Suprapubic skin (tissue), 4 donors: ENCODE results near the gene GRID1. TPM values are rescaled to one million over a fixed set of nuclear protein-coding genes. Genes with fewer than 3 reads are reported as not detected.

Experiments used
- DNase-seq, 2 donors: peaks; one replicate each; pipeline ENCODE4 v3.0.0-alpha.2; 2019; ENCODE audit warnings: low spot score in 2 of 2
- H3K27ac ChIP-seq: fragments of 200-600 bp; sonication (generic); one replicate; pipeline ENCODE4 v1.5.1; 2019
- H3K27me3 ChIP-seq: fragments of 200-600 bp; sonication (generic); one replicate; pipeline ENCODE4 v1.5.1; 2019
- H3K36me3 ChIP-seq: fragments of 200-600 bp; sonication (generic); one replicate; pipeline ENCODE4 v1.5.1; 2019
- H3K4me1 ChIP-seq: fragments of 200-600 bp; sonication (generic); one replicate; pipeline ENCODE4 v1.5.1; 2019
- H3K4me3 ChIP-seq: fragments of 200-600 bp; sonication (generic); one replicate; pipeline ENCODE4 v1.5.1; 2019; ENCODE audit warnings: mild to moderate bottlenecking
- H3K9me3 ChIP-seq: fragments of 200-600 bp; sonication (generic); one replicate; pipeline ENCODE4 v1.5.1; 2019
- CTCF ChIP-seq, 2 donors: fragments of 200-600 bp in 1 of 2; fragments of 450-650 bp in 1 of 2; sonication (generic) in 1 of 2; IDR thresholded peaks; one replicate each; pipeline ENCODE4 v1.5.1; 2016 to 2019; ENCODE audit warnings: antibody characterized with exemption in 2 of 2, mild to moderate bottlenecking in 1 of 2, moderate library complexity in 1 of 2
- EP300 ChIP-seq: sonication (generic); formaldehyde crosslinking; IDR thresholded peaks from one replicate; pipeline ENCODE4 v1.6.1; 2017; ENCODE audit warnings: antibody characterized with exemption
- POLR2A ChIP-seq, 2 donors: fragments of 450-650 bp; IDR thresholded peaks; one replicate each; pipeline ENCODE4 v1.6.1; 2017; ENCODE audit warnings: antibody characterized with exemption in 2 of 2, mild to moderate bottlenecking in 2 of 2, moderate library complexity in 2 of 2
- POLR2AphosphoS5 ChIP-seq, 3 donors: sonication (generic); formaldehyde crosslinking; IDR thresholded peaks; one replicate each; pipeline ENCODE4 v1.6.1; 2017; ENCODE audit warnings: antibody characterized with exemption in 3 of 3
- WGBS: methylation state at CpG from one replicate; pipeline ENCODE4 v1.1.5; 2018; 5-methylcytosine and 5-hydroxymethylcytosine counted together
- total RNA-seq, 4 donors: library from RNA; depleted of rRNA; stranded (reverse); fragments of >200 nt; gene quantifications; one replicate each; pipeline ENCODE4 v1.1.0, GENCODE V29; 2016

GRID1 gene
- total RNA-seq, 4 donors from 2014 or later, result 1.8 to 3.1 (median 2.4) TPM

DNA sequence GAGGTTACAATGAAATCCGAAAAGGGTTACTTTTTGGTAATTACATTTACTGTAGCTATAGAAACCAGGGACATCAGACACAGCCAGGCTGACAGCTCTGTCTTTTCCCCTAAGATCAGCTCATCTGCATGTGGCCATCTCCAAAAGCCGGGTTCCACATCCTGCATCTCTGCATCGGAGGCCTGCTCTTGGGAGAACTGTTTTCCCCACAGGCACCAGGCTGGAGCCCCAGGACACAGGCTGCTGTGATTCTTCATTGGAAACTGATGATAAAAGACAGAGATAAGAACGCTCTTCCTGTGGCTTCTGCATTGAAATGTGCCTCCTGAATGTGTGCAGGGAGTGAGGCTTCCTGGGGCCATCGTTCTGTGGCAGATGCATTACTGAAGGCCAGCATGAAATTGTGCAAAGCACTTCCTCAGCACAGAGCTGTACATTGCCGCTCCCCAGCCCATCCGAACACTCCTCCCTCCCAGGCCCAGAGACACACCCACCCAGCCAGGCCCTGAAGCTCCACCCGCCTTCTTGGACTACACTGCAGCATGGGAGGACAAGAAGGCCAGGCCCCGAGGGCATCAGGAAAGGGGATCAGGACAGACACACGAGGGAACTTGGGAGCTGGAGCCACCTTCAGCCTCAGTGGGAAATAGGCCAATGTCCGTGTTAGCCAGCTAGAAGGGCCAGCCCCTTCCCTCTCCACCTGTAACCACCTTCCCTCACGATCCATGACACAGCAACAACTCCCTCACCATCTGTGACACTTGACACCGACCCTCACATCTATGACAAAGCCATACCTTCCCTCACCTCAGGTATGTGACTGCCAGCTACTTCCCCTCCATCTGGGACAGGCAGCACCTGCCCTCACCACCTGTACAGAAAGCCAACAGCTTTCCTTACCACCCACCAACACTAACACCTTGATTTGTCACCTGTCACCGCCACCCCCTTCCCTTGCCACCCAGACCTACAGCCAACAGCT, 113.2 kb downstream of the GRID1 start:
- Histone ChIP-seq H3K27me3 (peaks cover 4% of the 10 kb centered on the region), H3K9me3 (no peaks in the 10 kb centered on the region), H3K4me3 (no peak overlapping the region), H3K4me1 (peaks cover 15% of the 10 kb centered on the region), H3K36me3 (no peaks in the 10 kb centered on the region), H3K27ac (no peak overlapping the region)
- peak in 1 of 2 donors; percentile 71 for DNase-seq
- WGBS, result 49% methylated on average over 14 of the region's 14 CpGs
- no peak for TF ChIP-seq EP300
- no peak for TF ChIP-seq POLR2AphosphoS5 (IDR thresholded peaks at IDR 0.05)
- no peak for TF ChIP-seq POLR2A (IDR thresholded peaks at IDR 0.05)
- no peak for TF ChIP-seq CTCF (IDR thresholded peaks at IDR 0.05)

- H3K4me1 ChIP-seq, result peaks cover 15% of the 10 kb centered on the region
- no peak for TF ChIP-seq POLR2A (IDR thresholded peaks at IDR 0.05)
- no peak for TF ChIP-seq POLR2AphosphoS5 (IDR thresholded peaks at IDR 0.05)
- no peak for TF ChIP-seq CTCF (IDR thresholded peaks at IDR 0.05)
- TF ChIP-seq EP300, result no peak
- H3K27ac ChIP-seq, result no peak overlapping the region
- H3K4me3 ChIP-seq, result no peak overlapping the region
- DNase-seq, result peak in 1 of 2 donors; percentile 24
- H3K36me3 ChIP-seq, result no peaks in the 10 kb centered on the region
- WGBS, result 73% methylated on average over 3 of the region's 3 CpGs
- H3K27me3 ChIP-seq, result peaks cover 4% of the 10 kb centered on the region
- H3K9me3 ChIP-seq, result no peaks in the 10 kb centered on the region
Observed at GRCh38 chr10:86252556-86252955, 114.0 kb downstream of the GRID1 start.

- Histone ChIP-seq H3K36me3 (no peaks in the 10 kb centered on the region), H3K4me3 (no peak overlapping the region), H3K27ac (no peak overlapping the region), H3K27me3 (peaks cover 4% of the 10 kb centered on the region), H3K9me3 (no peaks in the 10 kb centered on the region), H3K4me1 (peaks cover 15% of the 10 kb centered on the region)
- WGBS, result 77% methylated on average over 6 of the region's 7 CpGs
- no peak for DNase-seq
- TF ChIP-seq POLR2AphosphoS5 (IDR thresholded peaks at IDR 0.05), result no peak
- no peak for TF ChIP-seq CTCF (IDR thresholded peaks at IDR 0.05)
- no peak for TF ChIP-seq EP300
- no peak for TF ChIP-seq POLR2A (IDR thresholded peaks at IDR 0.05)
Observed at GRCh38 chr10:86252079-86252478, 114.5 kb downstream of the GRID1 start.

DNA sequence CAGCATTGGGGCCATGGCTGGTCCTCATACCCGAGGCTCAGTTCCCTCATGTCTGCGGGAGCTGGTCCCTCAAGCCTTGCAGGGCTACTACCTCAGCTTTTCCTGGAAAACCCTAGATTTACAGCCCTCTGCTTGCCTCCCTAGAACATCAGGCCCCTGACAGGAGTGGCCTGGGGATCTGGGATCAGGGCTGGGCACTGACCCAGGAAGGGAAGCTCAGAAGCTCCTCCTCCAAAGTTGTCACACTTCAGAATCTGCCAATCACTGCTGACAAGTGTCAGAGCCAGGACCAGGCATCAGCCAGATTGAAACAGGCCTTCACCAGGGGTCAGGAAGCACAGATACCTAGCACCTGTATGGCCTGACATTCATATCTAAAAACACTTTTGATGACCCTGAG, 115.2 kb downstream of the GRID1 start:
- 90% methylated on average over 2 of the region's 2 CpGs for WGBS
- H3K27me3 ChIP-seq, result peaks cover 4% of the 10 kb centered on the region
- no peak overlapping the region for H3K27ac ChIP-seq
- DNase-seq, result peak in 1 of 2 donors; percentile 32
- H3K4me3 ChIP-seq, result no peak overlapping the region
- H3K4me1 ChIP-seq, result peaks cover 15% of the 10 kb centered on the region
- no peaks in the 10 kb centered on the region for H3K36me3 ChIP-seq
- TF ChIP-seq EP300, result no peak
- TF ChIP-seq POLR2A (IDR thresholded peaks at IDR 0.05), result no peak
- no peak for TF ChIP-seq POLR2AphosphoS5 (IDR thresholded peaks at IDR 0.05)
- no peak for TF ChIP-seq CTCF (IDR thresholded peaks at IDR 0.05)
- H3K9me3 ChIP-seq, result no peaks in the 10 kb centered on the region

DNA sequence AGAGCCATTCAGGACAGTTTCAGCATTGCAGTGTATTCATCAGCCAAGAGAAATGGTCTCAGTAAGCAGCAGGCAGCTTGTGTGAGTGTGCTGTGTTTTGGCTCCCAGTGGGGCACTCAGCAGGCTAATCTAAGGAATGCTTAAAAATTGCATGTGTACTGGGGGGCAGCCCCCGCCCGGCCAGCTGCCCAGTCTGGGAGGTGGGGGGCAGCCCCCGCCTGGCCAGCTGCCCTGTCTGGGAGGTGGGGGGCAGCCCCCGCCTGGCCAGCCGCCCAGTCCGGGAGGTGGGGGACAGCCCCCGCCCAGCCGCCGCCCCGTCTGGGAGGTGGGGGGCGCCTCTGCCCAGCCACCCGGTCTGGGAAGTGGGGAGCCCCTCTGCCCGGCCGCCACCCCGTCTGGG, 116.2 kb downstream of the GRID1 start:
- no peak overlapping the region for H3K27ac ChIP-seq
- 91% methylated on average over 13 of the region's 15 CpGs for WGBS
- no peak for TF ChIP-seq CTCF (IDR thresholded peaks at IDR 0.05)
- no peak for TF ChIP-seq EP300
- no peak for TF ChIP-seq POLR2A (IDR thresholded peaks at IDR 0.05)
- TF ChIP-seq POLR2AphosphoS5 (IDR thresholded peaks at IDR 0.05), result no peak
- H3K9me3 ChIP-seq, result no peaks in the 10 kb centered on the region
- no peaks in the 10 kb centered on the region for H3K36me3 ChIP-seq
- peaks cover 4% of the 10 kb centered on the region for H3K27me3 ChIP-seq
- DNase-seq, result no peak
- no peak overlapping the region for H3K4me3 ChIP-seq
- peaks cover 15% of the 10 kb centered on the region for H3K4me1 ChIP-seq
